GM21619 (cell line): ENCODE data around the gene CDC45.

Experiments
- ATAC-seq: cut with Tn5 transposase; IDR thresholded peaks from one replicate; pipeline ENCODE4 v1.9.1; 2021; ENCODE audit not compliant: unreplicated experiment

CDC45 gene

DNA sequence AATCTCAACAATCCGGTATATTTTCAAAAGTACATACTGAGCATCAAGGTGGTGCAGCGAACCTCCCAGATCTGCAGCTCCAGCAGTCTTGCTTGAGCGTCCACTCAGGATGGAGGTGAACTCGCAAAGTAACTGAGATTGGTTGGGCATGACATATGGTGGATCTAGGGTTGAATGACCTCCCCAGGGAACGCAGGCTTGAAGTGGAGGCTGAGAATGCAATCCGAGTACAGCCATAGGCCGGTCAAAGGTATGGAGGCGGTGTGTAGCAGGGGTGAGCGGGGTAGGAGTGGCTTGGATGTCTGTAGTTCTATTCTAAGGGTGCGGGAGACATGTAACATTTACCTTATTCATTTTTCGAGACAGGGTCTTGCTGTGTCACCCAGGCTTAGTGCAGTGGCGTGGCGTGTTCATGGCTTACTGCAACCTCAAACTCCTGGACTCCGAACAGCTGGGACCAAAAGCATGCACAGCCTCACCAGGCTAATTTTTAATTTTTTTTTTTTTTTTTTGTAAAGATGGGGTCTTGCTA lies 31.6 kb upstream of the CDC45 start:
- peak; percentile 31 for ATAC-seq

DNA sequence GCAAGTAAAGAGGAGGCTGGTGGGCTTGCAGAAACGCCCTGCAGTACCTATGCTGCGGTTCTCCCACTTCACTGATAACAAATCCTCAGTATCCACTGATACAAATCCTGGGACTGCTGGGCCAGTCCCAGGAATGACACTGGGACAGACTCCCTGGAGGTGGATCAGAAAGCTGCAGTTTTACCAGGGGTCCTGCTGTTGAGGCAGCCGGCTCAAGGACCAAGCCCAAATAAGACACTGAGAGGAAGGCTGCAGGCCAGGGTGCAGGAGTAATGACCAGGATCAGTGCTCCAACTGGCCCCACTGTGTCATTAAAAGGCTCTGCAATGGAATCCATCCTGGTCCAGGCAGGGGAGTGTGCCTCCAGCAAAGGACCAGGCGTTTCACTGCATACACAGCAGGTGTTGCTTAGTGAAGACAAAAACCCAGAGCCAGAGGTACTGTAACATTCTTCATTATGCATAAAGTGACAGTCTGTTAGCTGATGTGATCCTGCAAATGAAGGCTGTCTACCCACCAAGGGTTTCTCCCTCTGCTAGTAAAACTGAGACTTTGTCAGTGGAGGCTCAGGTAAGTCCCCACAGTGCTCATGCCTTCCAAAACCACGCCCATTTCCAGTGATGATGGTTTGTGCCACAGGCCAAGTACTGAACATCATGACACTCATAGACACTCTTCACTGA lies 30.8 kb upstream of the CDC45 start:
- no peak for ATAC-seq

DNA sequence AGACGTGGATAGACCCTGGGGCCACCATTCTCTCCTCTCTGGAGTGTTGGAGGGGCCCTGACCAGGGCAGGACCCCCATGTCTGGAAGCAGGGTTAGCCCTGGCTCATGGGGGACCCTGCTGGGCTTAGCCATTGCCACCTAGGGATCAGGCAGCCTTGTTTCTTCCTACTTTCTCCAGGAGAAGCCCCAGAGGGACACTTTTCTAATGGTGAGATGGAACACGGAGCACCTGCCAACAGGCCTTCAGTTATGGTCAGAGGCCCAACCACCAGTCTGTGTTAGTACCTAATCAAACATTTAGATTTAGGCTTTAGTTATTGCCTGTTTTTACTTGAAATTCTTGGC lies 30.3 kb upstream of the CDC45 start:
- no peak for ATAC-seq

DNA sequence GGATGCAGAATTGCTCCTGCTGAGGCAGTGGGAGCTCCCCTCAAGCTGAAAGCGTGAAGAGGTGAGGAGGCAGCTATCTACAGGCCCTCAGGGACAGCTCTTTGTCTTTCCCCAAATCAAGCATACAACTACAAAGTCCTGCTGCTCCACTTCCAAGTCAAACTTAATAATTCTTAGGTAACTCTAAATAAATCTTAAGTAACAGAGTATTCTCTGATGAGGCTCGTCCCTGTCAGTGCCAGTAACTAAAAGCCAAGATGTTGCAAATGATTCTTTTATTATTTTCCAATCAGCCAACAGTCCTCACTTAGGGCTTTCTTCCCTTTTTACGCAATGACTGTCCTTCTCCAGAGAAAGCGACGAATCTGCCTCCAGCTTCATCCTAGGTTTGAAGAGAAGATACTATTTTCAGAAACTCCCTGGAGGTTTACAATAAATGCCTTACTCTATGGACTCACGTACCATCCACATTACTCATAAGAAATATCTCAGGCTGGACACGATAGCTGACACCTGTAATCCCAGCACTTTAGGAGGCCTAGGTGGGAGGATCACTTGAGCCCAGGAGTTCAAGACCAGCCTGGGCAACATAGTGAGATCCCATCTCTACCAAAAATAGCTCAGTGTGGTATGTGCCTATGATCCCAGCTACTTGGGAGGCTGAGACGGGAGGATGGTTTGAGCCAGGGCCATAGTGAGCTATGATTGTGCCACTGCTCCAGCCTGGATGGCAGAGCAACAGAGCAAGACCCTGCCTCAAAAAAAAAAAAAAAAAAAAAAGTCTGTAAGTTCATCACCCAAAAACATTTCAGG lies 29.2 kb upstream of the CDC45 start:
- no peak for ATAC-seq

DNA sequence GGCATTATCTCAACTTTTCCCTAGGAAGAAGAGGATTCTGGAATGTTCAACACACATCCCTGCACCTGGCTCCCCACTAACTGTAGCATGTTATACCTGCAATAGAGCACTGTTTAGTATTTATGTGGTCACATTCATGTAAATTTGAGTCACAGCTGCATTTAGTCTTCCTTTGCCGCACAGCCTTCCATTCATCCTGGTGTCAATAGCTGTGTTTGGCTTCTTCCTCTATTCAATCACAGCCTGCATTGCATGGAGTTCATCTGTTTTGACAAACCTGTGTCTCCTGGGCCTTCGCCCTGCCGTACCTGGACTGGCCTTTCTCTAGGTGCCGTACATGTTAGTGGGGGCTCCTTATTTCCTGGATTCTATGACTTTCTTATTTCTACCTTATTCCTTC lies 28.1 kb upstream of the CDC45 start:
- ATAC-seq, result no peak

DNA sequence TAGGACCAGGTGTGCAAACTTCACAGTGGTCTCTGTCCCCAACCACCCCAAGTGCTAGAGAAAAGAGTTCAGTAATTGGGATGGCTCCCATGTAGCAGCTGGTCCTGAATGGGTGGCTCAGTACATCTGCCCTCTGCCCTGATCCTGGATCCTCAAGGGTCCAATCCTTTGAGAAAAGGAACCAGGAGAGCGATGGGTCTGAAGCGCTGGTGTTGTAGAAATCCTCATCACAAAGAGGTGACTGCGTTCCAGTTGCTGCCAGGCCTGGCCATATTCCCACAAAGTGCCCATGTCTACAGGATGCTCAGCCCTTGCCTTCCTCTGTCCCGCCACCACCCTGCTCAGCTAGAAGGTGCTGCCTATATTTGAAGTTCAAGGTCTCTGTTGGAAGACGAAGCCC lies 26.0 kb upstream of the CDC45 start:
- no peak for ATAC-seq

DNA sequence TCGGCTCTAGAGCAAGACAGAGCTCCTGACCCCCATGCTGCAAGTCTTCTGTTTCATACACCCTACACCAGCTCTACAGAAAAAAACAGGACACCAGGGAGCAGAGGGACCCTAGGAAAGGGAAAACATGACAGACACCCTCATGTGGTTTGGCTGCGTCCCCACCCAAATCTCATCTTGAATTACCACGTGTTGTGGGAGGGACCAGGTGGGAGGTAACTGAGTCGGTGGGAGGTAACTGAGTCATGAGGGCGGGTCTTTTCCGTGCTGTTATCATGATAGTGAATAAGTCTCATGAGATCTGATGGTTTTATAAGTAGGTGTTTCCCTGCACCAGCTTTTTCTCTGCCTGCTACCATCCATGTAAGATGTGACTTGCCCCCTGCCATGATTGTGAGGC lies 25.6 kb upstream of the CDC45 start:
- no peak for ATAC-seq

DNA sequence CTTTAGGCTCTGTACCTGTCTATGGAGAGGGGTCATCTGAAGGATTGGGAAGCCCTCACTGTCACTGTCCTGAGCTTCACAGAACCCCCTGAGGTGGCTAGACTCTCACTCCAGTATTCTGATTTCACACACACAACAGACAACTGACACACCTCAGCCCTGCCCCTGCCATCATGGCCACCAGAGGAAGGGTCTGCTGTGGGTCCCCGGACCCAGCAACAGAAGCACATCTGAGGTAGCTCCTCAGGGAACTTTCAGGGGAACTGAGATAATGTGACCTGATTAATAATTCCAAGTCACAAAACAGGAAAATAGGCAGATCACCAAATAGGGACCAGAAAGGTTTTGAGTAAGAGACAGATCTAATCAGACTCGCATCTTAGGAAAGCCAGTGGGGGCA lies 24.7 kb upstream of the CDC45 start:
- ATAC-seq, result no peak

DNA sequence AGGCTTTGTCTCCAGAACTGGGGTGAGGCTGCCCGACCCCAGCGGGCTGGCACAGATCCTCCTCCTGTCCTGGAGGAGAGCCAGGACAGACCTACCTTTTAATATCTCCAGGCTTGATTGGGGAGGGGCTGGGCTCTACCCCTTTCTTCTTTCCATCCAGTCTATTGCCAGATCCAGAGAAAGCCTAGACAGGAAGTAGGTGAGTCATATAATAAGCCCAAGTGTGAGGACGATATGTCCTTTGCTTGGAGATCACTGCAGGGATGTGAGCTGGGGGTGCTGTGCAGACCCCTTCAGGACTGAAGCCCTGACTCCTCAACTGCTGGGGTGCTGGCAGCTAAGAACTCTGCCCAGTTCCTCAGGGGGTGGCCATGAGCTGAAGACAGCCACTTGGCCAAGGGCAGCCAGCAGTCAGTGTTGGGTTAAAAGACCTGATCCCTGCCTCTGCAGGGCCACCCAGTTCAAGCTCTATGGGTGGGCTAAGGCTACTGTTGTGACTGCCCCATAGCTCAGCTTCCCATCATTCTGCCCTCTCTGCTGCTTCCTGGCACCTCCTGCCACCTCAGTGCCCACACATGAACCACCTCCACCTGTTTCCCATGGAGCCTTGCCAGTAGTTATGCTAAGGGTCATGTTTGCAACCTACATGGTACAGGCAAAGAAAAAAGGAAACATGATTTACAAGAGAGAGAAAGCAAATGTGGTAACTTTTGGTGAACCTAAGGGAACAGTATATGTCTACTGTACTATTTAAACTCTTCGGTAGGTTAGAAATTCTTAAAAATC lies 23.9 kb upstream of the CDC45 start:
- ATAC-seq, result no peak

DNA sequence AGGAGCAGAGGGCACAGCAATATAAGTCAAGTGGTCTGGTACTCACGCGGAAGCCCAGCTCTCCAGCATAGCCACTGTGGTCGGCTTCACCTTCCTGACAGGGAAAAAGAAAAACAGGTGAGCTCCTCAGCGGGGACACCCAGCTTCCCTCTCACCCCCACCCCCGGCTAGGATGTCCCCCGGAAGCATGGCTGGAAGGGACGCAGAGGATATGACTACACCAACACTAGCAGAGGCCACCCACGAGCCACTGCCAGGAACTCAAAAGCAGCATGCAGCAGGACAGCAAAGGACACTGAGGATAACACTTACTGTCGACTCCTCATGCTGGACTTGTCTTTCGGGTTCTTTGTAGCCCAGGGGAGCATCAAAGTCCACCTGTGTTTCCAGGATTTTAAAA lies 23.2 kb upstream of the CDC45 start:
- no peak for ATAC-seq

DNA sequence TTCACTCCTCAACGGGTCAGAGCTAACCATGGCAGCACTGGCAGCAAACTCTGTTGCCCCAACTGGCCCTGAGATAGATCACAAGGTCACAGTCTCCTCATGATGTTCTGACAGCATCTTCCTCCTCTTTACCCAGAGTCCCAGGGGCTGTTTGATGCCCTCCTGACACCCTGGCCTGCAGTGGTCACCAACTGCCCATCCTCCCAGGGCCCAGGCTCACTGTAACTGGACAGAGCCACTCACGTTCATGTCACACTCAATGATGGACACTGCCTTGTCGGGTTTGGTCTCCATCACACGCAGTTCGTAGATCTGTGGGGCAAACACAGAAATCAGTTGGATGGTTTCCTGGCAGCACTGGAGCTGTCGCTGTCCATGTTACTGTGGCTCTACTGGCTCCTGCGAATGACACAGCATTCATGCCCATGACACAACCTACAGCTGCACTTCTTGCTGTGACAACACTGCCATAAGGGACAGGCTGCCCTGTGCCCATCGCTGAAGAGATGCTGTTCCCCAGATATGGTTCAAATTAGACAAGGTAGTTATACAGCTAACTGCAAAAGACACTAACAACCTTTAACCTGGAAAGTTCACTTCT lies 21.8 kb upstream of the CDC45 start:
- no peak for ATAC-seq

DNA sequence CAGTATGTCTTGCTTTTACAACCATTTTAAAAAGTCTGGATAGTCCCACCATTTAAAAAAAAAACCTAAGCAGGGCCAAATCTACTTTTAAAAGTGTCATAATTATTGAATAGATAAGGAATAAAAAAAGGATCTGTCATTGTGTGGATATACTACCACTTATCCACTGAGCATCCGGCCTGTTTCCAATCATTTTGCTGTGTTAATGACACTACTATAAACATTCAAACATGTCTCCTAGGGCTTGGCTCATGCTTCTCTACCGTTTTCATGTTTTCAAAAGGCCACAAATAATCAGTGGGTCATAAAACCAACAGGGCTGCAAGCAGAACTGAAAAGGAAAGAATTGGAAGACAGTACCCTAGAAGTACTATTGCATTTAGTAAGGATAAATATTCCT lies 19.7 kb upstream of the CDC45 start:
- ATAC-seq, result no peak

DNA sequence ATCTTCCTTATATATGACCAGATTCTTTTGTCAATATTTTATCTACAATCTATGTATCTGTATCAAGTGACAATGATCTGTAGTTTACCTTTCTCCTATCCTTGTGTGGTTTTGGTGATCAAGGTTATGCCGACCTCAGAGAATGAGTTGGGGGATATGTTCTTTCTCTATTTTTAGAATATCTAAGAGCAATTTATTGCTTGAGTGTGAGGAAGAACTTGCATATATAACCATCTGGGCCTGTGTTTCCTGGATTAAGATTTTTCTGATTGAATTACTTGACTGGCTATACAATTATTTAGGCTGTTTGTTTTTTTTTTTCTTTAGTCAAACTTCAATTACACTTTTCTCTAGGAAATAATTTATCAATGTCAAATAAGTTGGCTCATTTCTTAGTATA lies 18.2 kb upstream of the CDC45 start:
- ATAC-seq, result no peak

DNA sequence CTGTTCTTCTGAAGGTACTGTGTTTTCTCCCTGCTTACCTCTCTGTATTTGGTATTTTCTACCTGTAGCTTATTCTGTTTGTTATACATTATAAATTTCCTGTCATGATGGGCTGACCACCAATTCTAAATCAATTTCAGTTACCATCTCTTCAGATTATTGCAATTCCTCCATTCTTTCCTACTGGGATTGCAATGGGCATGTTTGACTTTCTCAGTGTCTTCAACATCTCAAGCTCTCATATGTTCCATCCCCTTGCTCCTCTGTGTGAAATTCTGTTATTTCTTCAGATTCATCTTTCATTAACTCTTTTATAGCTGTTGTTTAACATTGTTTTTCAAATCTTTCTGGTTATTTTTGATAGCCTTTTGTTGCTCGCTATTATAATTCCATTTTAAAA lies 16.7 kb upstream of the CDC45 start:
- ATAC-seq, result no peak

DNA sequence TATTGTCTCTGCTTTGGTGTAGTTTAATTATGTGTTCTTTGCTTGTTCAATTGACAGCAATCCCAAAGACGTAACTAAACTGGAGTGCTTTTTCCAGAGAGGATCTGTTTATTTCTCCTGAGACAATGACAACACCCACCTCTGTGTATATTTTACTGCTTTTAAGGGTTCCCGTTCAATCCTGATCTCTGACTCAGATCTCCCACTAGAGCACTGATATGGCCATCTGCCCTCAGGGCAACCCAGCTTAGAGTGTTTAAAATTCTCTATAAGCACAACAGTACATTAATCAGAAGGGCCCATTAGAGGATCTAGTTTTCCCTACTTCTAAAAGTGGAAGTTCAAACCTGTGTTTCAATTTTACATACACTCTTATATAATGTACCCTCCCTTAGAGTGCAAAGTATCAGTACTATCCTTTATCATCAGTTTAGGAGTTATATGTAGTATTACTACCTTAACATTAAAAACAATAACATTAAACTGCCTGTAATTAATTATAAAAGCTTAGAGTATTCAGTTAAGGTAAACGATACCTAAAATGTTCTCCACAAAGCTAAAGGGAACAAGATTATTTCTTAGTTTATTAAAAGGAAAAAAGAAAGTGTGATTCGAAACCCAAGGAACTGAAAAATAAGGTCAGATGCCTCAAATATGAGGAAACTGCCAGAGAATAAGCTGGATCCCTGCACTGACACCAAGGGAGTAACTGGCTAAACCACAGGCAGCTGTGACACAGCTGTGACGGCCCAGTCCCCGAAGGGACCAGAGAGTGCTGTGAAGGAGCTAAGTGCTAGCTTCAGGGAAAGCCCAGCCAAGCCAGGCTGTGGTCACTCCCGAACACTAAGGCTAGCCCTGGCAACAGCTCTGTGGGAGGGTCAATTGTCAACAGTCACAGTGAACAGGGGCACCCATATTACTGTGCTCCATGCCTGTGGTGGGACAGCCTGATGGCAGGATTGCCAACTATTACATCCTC lies 15.9 kb upstream of the CDC45 start:
- no peak for ATAC-seq

DNA sequence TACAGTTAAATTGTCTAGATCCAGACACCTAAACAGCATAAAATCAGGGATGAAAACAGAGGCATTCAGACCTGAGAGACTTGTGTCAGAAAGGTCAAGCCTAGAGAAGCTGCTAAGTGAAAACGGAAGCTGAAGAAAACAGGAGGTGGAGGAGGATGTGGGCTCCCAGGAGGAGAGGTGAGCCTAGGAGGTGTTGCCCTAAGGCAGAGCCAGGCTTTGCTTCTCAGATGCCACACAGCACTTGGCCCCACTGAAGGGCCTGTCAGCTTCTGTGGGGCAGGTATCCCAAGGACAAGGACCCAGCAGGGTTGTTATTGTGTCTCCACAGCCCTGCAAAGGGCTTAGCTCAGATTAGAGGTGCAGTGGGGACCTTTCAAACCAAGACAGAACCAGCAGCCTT lies 15.2 kb upstream of the CDC45 start:
- ATAC-seq, result no peak

DNA sequence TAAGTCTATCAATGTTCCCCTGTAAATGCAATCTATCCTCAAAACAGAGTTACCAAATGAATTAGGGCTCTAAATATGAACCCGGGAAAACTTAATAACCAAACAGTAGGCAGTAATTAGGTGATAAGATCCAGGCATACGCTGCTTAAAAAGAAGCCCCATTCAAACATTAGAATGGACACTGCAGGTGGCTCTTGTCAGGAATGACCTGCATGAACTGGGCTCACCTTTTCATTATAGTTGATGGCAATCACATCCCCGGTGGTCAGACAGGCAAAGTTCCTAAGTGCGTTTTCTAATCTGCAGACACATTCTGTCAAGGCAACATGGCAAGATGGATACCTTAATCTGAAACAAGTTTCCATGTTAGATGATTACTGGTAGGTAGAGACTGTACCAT lies 14.7 kb upstream of the CDC45 start:
- ATAC-seq, result no peak

DNA sequence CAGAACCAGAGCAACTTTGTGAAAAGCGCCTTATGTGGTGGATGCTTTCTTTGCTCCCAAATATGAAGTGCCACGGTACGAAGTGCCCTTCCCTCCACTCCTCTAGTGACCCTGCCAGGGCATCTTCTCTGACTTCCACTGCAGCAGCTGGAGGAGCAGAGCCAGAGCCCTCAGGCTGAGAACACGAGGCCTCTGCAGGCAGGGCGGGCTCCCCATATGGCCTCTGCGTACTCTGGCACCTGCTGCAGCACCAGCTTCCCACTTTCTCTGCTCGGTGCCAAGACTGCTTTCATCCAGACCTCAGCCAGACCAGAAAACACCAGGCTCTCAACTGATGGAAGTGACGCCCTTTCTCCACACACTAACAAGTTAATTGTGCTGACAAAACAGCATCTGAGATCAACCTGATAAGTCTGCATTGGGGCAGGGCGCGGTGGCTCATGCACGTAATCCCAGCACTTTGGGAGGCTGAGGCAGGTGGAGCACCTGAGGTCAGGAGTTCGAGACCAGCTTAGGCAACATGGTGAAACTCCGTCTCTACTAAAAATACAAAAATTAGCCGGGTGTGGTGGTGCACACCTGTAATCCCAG lies 13.5 kb upstream of the CDC45 start:
- ATAC-seq, result no peak

DNA sequence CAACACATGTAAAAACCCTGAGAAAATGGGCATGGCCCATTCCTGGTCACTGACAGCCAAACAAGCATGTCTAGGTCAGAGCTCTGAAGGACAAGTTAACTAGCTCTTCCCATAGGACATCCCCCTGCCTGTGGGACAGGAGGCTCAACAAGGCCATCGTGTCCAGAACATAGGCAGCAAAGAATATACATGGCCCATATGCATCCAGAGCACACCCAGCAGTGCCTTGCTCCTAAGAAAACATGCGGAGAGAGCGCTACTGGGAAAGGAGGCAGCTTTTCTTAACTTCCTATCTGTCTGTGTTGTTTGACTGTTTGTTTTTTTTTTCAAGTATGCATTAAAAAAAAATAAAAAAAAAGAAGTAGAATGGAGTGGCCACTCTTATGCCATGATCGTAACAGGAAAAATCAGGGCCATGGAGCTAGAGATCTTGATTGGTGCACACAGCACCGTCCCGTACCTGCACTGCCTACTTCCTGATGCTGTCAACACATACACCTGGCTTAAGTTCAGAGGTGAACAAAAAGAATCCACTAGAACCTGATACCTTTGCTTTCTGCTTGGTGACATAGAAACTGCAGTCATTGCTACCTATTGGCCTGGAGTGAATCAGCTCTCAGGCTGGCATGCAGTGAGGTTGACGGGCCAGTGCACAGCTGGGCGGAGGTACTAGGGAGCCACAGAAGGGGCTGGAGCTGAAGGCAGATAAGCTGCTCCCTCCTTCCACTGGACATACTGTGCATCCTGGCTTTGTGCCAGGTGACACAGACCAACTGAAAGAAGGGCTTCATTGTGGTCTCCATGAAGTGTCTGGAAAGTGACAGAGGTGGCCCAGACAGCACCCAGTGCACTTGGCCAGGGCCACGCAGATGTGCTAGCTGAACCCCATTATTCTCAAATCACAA lies 12.6 kb upstream of the CDC45 start:
- no peak for ATAC-seq
